ENCODE results near the gene PNLIPRP2.

The PNLIPRP2 gene

GRCh38 chr10:116608686-116609594, 11.8 kb upstream of the PNLIPRP2 start (continued):
- no peak for TF ChIP-seq ATF2 (tag by site-specific recombination; IDR thresholded peaks at IDR 0.05; ENCODE audit: low read depth)
- TF ChIP-seq KLF16 (tag by site-specific recombination; IDR thresholded peaks at IDR 0.05), result no peak
- no peak for TF ChIP-seq GLIS1 (tag by site-specific recombination; IDR thresholded peaks at IDR 0.05)

GRCh38 chr10:116610443-116611152, 10.2 kb upstream of the PNLIPRP2 start:
- no peak overlapping the region for H3K4me3 ChIP-seq (ENCODE audit: low read depth, low read length)
- no peak for TF ChIP-seq ZNF350 (tag by site-specific recombination; IDR thresholded peaks at IDR 0.05)
- TF ChIP-seq ZNF513 (tag by site-specific recombination; IDR thresholded peaks at IDR 0.05), result no peak
- TF ChIP-seq ZNF560 (tag by site-specific recombination; IDR thresholded peaks at IDR 0.05; ENCODE audit: borderline replicate concordance), result no peak
- TF ChIP-seq ZNF354C (tag by site-specific recombination; IDR thresholded peaks at IDR 0.05; ENCODE audit: borderline replicate concordance, low read depth), result no peak
- TF ChIP-seq ELK4 (IDR thresholded peaks at IDR 0.05; ENCODE audit: borderline replicate concordance, low read depth, low read length), result no peak
- no peak for TF ChIP-seq ZNF23 (tag by site-specific recombination; IDR thresholded peaks at IDR 0.05; ENCODE audit: borderline replicate concordance)
- no peak for TF ChIP-seq IKZF3 (tag by site-specific recombination; IDR thresholded peaks at IDR 0.05)
- TF ChIP-seq ZNF677 (tag by site-specific recombination; IDR thresholded peaks at IDR 0.05), result no peak
- TF ChIP-seq ZSCAN5A (tag by site-specific recombination; IDR thresholded peaks at IDR 0.05), result no peak
- no peak for TF ChIP-seq ZNF148 (tag by site-specific recombination; IDR thresholded peaks at IDR 0.05; ENCODE audit: borderline replicate concordance)
- no peak for TF ChIP-seq OVOL3 (tag by site-specific recombination; IDR thresholded peaks at IDR 0.05)
- TF ChIP-seq BCL6B (tag by site-specific recombination; IDR thresholded peaks at IDR 0.05), result no peak
- no peak for TF ChIP-seq KLF17 (tag by site-specific recombination; IDR thresholded peaks at IDR 0.05)
- TF ChIP-seq ZBTB11 (tag by site-specific recombination; conservative IDR thresholded peaks at IDR 0.05; ENCODE audit: low read depth), result no peak
- peaks cover 0 to 11% of the 10 kb centered on the region in 2 experiments; a peak in 1 of 3 replicates for H3K36me3 ChIP-seq (ENCODE audit: control insufficient read depth in 2 of 2, insufficient read depth in 1 of 2, low read length in 2 of 2)
- H3K4me1 ChIP-seq (ENCODE audit: control insufficient read depth, insufficient read depth, low read length), result no peaks in the 10 kb centered on the region
- no peaks in the 10 kb centered on the region for H3K9me3 ChIP-seq (ENCODE audit: control insufficient read depth, insufficient read depth, low read depth, low read length)
- POLR2A ChIA-PET, result no interaction called here
- no peak overlapping the region for H3K27ac ChIP-seq (ENCODE audit: extremely low read depth, low read depth, low read length)
- CTCF ChIA-PET, result no interaction called here

All from HEK293 (cell line).